ENCODE data around the gene DALRD3. TPM values are rescaled to one million over a fixed set of nuclear protein-coding genes. Genes with fewer than 3 reads are reported as not detected.

Gene DALRD3
- polyA plus RNA-seq, 1 of the 3 experiments (the other 2 are of a cell fraction), result 82.7 TPM

- TF ChIP-seq, protein P1, sequence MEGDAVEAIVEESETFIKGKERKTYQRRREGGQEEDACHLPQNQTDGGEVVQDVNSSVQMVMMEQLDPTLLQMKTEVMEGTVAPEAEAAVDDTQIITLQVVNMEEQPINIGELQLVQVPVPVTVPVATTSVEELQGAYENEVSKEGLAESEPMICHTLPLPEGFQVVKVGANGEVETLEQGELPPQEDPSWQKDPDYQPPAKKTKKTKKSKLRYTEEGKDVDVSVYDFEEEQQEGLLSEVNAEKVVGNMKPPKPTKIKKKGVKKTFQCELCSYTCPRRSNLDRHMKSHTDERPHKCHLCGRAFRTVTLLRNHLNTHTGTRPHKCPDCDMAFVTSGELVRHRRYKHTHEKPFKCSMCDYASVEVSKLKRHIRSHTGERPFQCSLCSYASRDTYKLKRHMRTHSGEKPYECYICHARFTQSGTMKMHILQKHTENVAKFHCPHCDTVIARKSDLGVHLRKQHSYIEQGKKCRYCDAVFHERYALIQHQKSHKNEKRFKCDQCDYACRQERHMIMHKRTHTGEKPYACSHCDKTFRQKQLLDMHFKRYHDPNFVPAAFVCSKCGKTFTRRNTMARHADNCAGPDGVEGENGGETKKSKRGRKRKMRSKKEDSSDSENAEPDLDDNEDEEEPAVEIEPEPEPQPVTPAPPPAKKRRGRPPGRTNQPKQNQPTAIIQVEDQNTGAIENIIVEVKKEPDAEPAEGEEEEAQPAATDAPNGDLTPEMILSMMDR (IDR thresholded peaks at IDR 0.05), result no peak
- TF ChIP-seq RXRA (IDR thresholded peaks at IDR 0.05; ENCODE audit: borderline replicate concordance, low read depth), result no peak
- TF ChIP-seq ELF1 (IDR thresholded peaks at IDR 0.05), result no peak
- TF ChIP-seq MEF2A (IDR thresholded peaks at IDR 0.05; ENCODE audit: borderline replicate concordance, low read depth), result no peak
- no peak for TF ChIP-seq CHD2 (IDR thresholded peaks at IDR 0.05; ENCODE audit: low read length, partially characterized antibody)
- no peak for TF ChIP-seq JUND (IDR thresholded peaks at IDR 0.05)
- no peak for TF ChIP-seq REST (IDR thresholded peaks at IDR 0.05; ENCODE audit: low read depth, low read length)
- no peak for TF ChIP-seq RAD21 (IDR thresholded peaks at IDR 0.05; ENCODE audit: low read length)
- TF ChIP-seq, protein P2, sequence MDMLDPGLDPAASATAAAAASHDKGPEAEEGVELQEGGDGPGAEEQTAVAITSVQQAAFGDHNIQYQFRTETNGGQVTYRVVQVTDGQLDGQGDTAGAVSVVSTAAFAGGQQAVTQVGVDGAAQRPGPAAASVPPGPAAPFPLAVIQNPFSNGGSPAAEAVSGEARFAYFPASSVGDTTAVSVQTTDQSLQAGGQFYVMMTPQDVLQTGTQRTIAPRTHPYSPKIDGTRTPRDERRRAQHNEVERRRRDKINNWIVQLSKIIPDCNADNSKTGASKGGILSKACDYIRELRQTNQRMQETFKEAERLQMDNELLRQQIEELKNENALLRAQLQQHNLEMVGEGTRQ (IDR thresholded peaks at IDR 0.05; ENCODE audit: borderline replicate concordance, low read depth, low read length), result no peak
- TF ChIP-seq MXI1 (IDR thresholded peaks at IDR 0.05; ENCODE audit: low read depth, low read length), result no peak
- no peak for TF ChIP-seq POLR2AphosphoS5 (IDR thresholded peaks at IDR 0.05; ENCODE audit: low read depth, low read length)
Measured at GRCh38 chr3:48980295-48980694, 38.1 kb downstream of the DALRD3 start (continued).

DNA sequence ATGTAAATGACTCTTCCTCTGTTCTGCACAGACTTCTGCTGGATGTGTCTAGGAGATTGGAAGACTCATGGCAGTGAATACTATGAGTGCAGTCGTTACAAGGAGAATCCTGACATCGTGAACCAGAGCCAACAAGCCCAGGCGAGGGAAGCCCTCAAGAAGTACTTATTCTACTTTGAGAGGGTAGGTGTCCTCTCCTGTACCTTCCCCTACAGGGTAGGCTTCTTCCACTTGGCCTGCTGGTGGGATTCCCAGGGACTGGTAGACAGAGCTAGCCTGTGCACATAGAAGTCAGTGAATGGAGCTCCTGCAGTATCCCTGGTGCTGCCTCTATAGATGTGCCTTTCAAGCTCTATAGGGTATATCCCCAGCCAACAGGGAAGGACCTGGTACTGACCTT lies 38.9 kb downstream of the DALRD3 start:
- Histone ChIP-seq H3K79me2 (ENCODE audit: insufficient read depth) (no peaks in the 10 kb centered on the region), H3K36me3 (replicated peaks in 1 of 2; ENCODE audit: control insufficient read depth in 1 of 2, insufficient read depth in 2 of 2, low read length in 1 of 2) (peaks cover 61 to 71% of the 10 kb centered on the region in 2 experiments), H3F3A (replicated peaks; ENCODE audit: insufficient read depth) (no peaks in the 10 kb centered on the region), H3K9me3 (no peaks in the 10 kb centered on the region), H3K27ac (ENCODE audit: low read depth in 2 of 2, low read length in 1 of 2) (no peak overlapping the region), H3K9ac (no peak overlapping the region), H3K9me2 (no peaks in the 10 kb centered on the region), H2AFZ (ENCODE audit: low read depth) (no peak overlapping the region), H4K20me1 (ENCODE audit: insufficient read depth) (no peaks in the 10 kb centered on the region), H3K4me2 (no peak overlapping the region), H3K4me1 (ENCODE audit: control insufficient read depth in 1 of 2, insufficient read depth in 2 of 2, low read depth in 1 of 2, low read length in 1 of 2) (no peaks in the 10 kb centered on the region), H3K27me3 (ENCODE audit: insufficient read depth) (no peaks in the 10 kb centered on the region), H3K4me3 (ENCODE audit: low read depth in 2 of 2, low read length in 1 of 2) (no peak overlapping the region)
- ChIA-PET CTCF (interaction anchor here (0.6 to 1.3 kb wide), 3 partner anchors 9 to 53 kb away, joined by 3 to 6 read pairs (median 3); no protein-coding TSS in a partner anchor), POLR2A (no interaction called here)
- no peak for DNase-seq
- WGBS (ENCODE audit: low lambda C conversion rate), result 94% methylated on average over 3 of the region's 3 CpGs
- TF ChIP-seq EP300 (IDR thresholded peaks at IDR 0.05; ENCODE audit: borderline replicate concordance in 1 of 2, low read depth in 1 of 2, low read length in 1 of 2), result no peak
- TF ChIP-seq, protein P3, sequence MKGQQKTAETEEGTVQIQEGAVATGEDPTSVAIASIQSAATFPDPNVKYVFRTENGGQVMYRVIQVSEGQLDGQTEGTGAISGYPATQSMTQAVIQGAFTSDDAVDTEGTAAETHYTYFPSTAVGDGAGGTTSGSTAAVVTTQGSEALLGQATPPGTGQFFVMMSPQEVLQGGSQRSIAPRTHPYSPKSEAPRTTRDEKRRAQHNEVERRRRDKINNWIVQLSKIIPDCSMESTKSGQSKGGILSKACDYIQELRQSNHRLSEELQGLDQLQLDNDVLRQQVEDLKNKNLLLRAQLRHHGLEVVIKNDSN (IDR thresholded peaks at IDR 0.05; ENCODE audit: borderline replicate concordance, low read depth), result no peak
- no peak for TF ChIP-seq FOXM1 (IDR thresholded peaks at IDR 0.05; ENCODE audit: low read depth)
- TF ChIP-seq TEAD4 (IDR thresholded peaks at IDR 0.05; ENCODE audit: borderline replicate concordance, insufficient read depth), result no peak
- TF ChIP-seq MXI1 (IDR thresholded peaks at IDR 0.05; ENCODE audit: low read depth, low read length), result no peak
- no peak for TF ChIP-seq TAF1 (IDR thresholded peaks at IDR 0.05; ENCODE audit: borderline replicate concordance, low read depth, low read length)
- TF ChIP-seq, protein P4, sequence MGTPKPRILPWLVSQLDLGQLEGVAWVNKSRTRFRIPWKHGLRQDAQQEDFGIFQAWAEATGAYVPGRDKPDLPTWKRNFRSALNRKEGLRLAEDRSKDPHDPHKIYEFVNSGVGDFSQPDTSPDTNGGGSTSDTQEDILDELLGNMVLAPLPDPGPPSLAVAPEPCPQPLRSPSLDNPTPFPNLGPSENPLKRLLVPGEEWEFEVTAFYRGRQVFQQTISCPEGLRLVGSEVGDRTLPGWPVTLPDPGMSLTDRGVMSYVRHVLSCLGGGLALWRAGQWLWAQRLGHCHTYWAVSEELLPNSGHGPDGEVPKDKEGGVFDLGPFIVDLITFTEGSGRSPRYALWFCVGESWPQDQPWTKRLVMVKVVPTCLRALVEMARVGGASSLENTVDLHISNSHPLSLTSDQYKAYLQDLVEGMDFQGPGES (IDR thresholded peaks at IDR 0.05; ENCODE audit: low read depth, low read length), result no peak
- TF ChIP-seq FOXJ3 (CRISPR knock-in tag; IDR thresholded peaks at IDR 0.05), result no peak
- no peak for TF ChIP-seq MAX (IDR thresholded peaks at IDR 0.05; ENCODE audit: low read depth)
- no peak for TF ChIP-seq NRF1 (IDR thresholded peaks at IDR 0.05; ENCODE audit: low read depth, low read length)
- no peak for TF ChIP-seq CHD2 (IDR thresholded peaks at IDR 0.05; ENCODE audit: low read length, partially characterized antibody)

Measured in SK-N-SH (cell line).